ENCODE data around the gene KCNS1. TPM values are rescaled to one million over a fixed set of nuclear protein-coding genes. Genes with fewer than 3 reads are reported as not detected.

The KCNS1 gene
- total RNA-seq, 1 donor, result 0.18 TPM

GRCh38 chr20:45061244-45061643 is 39.7 kb downstream of the KCNS1 start:
- TF ChIP-seq CTCF (IDR thresholded peaks at IDR 0.05; ENCODE audit: insufficient read depth, low read length), result no peak
- no peak overlapping the region for H3K4me3 ChIP-seq (ENCODE audit: low read depth, low read length)
- DNase-seq (ENCODE audit: low read depth), result peak; percentile 89

- DNase-seq (ENCODE audit: low read depth), result no peak
- TF ChIP-seq CTCF (IDR thresholded peaks at IDR 0.05; ENCODE audit: insufficient read depth, low read length), result no peak
- no peak overlapping the region for H3K4me3 ChIP-seq (ENCODE audit: low read depth, low read length)
Observed at GRCh38 chr20:45060294-45060693, 40.6 kb downstream of the KCNS1 start.

GRCh38 chr20:45059022-45059728 is 41.8 kb downstream of the KCNS1 start:
- no peak overlapping the region for H3K4me3 ChIP-seq (ENCODE audit: low read depth, low read length)
- peak; percentile 64 for DNase-seq (ENCODE audit: low read depth)
- TF ChIP-seq CTCF (IDR thresholded peaks at IDR 0.05; ENCODE audit: insufficient read depth, low read length), result no peak

GRCh38 chr20:45058168-45058850 is 42.6 kb downstream of the KCNS1 start:
- no peak for DNase-seq (ENCODE audit: low read depth)
- no peak for TF ChIP-seq CTCF (IDR thresholded peaks at IDR 0.05; ENCODE audit: insufficient read depth, low read length)
- no peak overlapping the region for H3K4me3 ChIP-seq (ENCODE audit: low read depth, low read length)

GRCh38 chr20:45056473-45057173 is 44.3 kb downstream of the KCNS1 start:
- TF ChIP-seq CTCF (IDR thresholded peaks at IDR 0.05; ENCODE audit: insufficient read depth, low read length), result no peak
- no peak overlapping the region for H3K4me3 ChIP-seq (ENCODE audit: low read depth, low read length)
- DNase-seq (ENCODE audit: low read depth), result no peak

GRCh38 chr20:45055056-45055455 is 45.9 kb downstream of the KCNS1 start:
- no peak for TF ChIP-seq CTCF (IDR thresholded peaks at IDR 0.05; ENCODE audit: insufficient read depth, low read length)
- no peak for DNase-seq (ENCODE audit: low read depth)

More at GRCh38 chr20:45055056-45055455, 45.9 kb downstream of the KCNS1 start:
- H3K4me3 ChIP-seq (ENCODE audit: low read depth, low read length), result no peak overlapping the region

All from fibroblast of the aortic adventitia (primary cell).